ENCODE data around the gene ITPR1. TPM values are rescaled to one million over a fixed set of nuclear protein-coding genes. Genes with fewer than 3 reads are reported as not detected.
A peak's percentile ranks its signal among the peaks of the same experiment; 100 is the strongest.

ITPR1 gene
- total RNA-seq, 2 donors from 2014 or later, result 5.9 TPM

DNA sequence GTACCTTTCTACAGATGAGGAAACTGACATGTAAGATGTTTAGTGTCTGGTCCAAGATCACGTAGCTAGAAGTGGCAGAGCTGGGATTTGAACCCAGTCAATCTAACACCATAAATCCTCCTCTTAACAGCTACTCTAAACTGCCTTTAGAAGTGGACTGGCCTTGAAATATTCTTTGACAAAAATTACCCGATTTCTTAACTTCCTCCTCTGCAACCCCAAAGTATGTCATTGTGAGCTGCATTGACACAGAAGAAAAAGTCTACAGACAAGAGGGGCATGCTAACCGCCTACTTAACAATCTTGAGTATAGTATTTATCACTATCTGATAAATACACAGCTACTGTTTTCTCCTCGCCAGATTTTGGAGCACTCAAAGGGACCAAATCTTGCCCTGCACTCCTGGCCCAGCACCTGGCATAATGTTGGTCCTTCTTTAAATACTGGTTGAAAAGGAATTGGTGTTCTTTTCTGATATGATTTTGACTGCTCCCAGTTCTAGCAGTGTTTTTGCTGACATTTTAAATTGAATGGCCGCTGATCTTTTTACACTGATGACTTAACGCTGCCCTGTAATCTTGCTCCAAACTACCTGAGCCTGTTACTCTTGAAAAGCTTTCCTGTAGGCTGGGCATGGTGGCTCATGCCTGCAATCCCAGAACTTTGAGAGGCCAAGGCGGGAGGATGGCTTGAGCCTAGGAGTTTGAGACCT is 36.9 kb downstream of the ITPR1 start:
- no peak overlapping the region for H3K27ac Mint-ChIP-seq
- no peak overlapping the region for H3K4me3 Mint-ChIP-seq
- TF ChIP-seq, protein P1, sequence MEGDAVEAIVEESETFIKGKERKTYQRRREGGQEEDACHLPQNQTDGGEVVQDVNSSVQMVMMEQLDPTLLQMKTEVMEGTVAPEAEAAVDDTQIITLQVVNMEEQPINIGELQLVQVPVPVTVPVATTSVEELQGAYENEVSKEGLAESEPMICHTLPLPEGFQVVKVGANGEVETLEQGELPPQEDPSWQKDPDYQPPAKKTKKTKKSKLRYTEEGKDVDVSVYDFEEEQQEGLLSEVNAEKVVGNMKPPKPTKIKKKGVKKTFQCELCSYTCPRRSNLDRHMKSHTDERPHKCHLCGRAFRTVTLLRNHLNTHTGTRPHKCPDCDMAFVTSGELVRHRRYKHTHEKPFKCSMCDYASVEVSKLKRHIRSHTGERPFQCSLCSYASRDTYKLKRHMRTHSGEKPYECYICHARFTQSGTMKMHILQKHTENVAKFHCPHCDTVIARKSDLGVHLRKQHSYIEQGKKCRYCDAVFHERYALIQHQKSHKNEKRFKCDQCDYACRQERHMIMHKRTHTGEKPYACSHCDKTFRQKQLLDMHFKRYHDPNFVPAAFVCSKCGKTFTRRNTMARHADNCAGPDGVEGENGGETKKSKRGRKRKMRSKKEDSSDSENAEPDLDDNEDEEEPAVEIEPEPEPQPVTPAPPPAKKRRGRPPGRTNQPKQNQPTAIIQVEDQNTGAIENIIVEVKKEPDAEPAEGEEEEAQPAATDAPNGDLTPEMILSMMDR (conservative IDR thresholded peaks at IDR 0.05), result no peak
- H3K27ac ChIP-seq (ENCODE audit: low read depth, low read length), result no peak overlapping the region
- H3K4me1 Mint-ChIP-seq, result peaks cover 44% of the 10 kb centered on the region
- H3K36me3 ChIP-seq (ENCODE audit: control insufficient read depth, insufficient read depth, low read length), result no peaks in the 10 kb centered on the region
- H3K27me3 ChIP-seq (ENCODE audit: control insufficient read depth, insufficient read depth, low read length, poor library complexity, severe bottlenecking), result no peaks in the 10 kb centered on the region
- WGBS, 2 experiments (ENCODE audit: insufficient coverage in 1 of 2, insufficient read length in 1 of 2), result 90 to 95% methylated on average over 5 to 7 of the region's 7 CpGs
- H3K27me3 Mint-ChIP-seq (ENCODE audit: insufficient read depth), result no peaks in the 10 kb centered on the region
- no peak for DNase-seq
- peaks cover 10% of the 10 kb centered on the region for H3K4me1 ChIP-seq (ENCODE audit: control insufficient read depth, insufficient read depth, low read length)
- H3K9me3 ChIP-seq (ENCODE audit: control insufficient read depth, low read length), result no peaks in the 10 kb centered on the region
- no peaks in the 10 kb centered on the region for H3K9me3 Mint-ChIP-seq
- no peak overlapping the region for H3K4me3 ChIP-seq (ENCODE audit: low read length)
- H3K36me3 Mint-ChIP-seq (ENCODE audit: low read depth), result no peaks in the 10 kb centered on the region
- no peak overlapping the region for H3K9ac ChIP-seq (ENCODE audit: extremely low read depth, low read length, poor library complexity, severe bottlenecking)

GRCh38 chr3:4531478-4532025 is 38.4 kb downstream of the ITPR1 start:
- Histone ChIP-seq H3K27ac (ENCODE audit: low read depth, low read length) (no peak overlapping the region), H3K27me3 (ENCODE audit: control insufficient read depth, insufficient read depth, low read length, poor library complexity, severe bottlenecking) (no peaks in the 10 kb centered on the region), H3K4me1 (ENCODE audit: control insufficient read depth, insufficient read depth, low read length) (peaks cover 10% of the 10 kb centered on the region), H3K36me3 (ENCODE audit: control insufficient read depth, insufficient read depth, low read length) (no peaks in the 10 kb centered on the region), H3K9ac (ENCODE audit: extremely low read depth, low read length, poor library complexity, severe bottlenecking) (no peak overlapping the region), H3K4me3 (ENCODE audit: low read length) (no peak overlapping the region), H3K9me3 (ENCODE audit: control insufficient read depth, low read length) (no peaks in the 10 kb centered on the region)
- no peak overlapping the region for H3K27ac Mint-ChIP-seq
- H3K9me3 Mint-ChIP-seq, result no peaks in the 10 kb centered on the region
- DNase-seq, result peak; percentile 22
- no peak overlapping the region for H3K4me3 Mint-ChIP-seq
- H3K27me3 Mint-ChIP-seq (ENCODE audit: insufficient read depth), result no peaks in the 10 kb centered on the region
- TF ChIP-seq, protein P1 (conservative IDR thresholded peaks at IDR 0.05), result no peak
- H3K4me1 Mint-ChIP-seq, result peaks cover 33% of the 10 kb centered on the region
- no peaks in the 10 kb centered on the region for H3K36me3 Mint-ChIP-seq (ENCODE audit: low read depth)

DNA sequence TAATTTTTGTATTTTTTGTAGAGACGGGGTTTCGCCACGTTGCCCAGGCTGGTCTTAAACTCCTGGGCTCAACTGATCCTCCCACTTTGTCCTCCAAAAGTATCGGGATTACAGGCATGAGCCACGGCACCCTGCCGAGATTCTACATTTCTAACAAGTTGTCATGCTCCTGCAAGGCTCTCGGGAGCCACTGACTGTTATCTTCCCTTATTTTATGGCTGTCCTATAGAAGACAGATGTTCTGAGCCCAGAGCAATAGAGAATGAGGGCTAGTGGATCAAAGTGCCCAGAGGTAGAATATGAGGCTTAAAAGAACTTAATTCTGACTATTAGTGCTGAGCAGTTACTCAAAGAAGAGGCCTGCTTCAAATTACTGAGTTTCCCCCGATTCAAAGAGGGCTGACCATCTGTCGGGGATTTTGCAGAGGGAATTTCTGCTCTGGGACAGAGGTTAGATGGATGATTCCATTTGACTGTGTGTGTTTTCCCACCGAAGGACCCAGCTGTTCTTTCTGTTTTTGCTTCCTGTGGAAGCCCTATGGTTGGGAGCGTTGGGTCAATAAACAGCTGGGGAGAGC is 39.5 kb downstream of the ITPR1 start:
- TF ChIP-seq, protein P1 (conservative IDR thresholded peaks at IDR 0.05), result no peak
- no peaks in the 10 kb centered on the region for H3K27me3 ChIP-seq (ENCODE audit: control insufficient read depth, insufficient read depth, low read length, poor library complexity, severe bottlenecking)
- no peaks in the 10 kb centered on the region for H3K36me3 ChIP-seq (ENCODE audit: control insufficient read depth, insufficient read depth, low read length)
- Mint-ChIP-seq H3K27ac (no peak overlapping the region), H3K4me3 (no peak overlapping the region), H3K36me3 (ENCODE audit: low read depth) (no peaks in the 10 kb centered on the region), H3K27me3 (ENCODE audit: insufficient read depth) (no peaks in the 10 kb centered on the region), H3K4me1 (peaks cover 33% of the 10 kb centered on the region), H3K9me3 (peaks cover 4% of the 10 kb centered on the region)
- H3K9ac ChIP-seq (ENCODE audit: extremely low read depth, low read length, poor library complexity, severe bottlenecking), result no peak overlapping the region
- H3K4me1 ChIP-seq (ENCODE audit: control insufficient read depth, insufficient read depth, low read length), result peaks cover 10% of the 10 kb centered on the region
- 80 to 85% methylated on average over 9 to 11 of the region's 11 CpGs for WGBS, 2 experiments (ENCODE audit: insufficient coverage in 1 of 2, insufficient read length in 1 of 2)
- DNase-seq, result no peak
- no peak overlapping the region for H3K4me3 ChIP-seq (ENCODE audit: low read length)
- H3K27ac ChIP-seq (ENCODE audit: low read depth, low read length), result peak overlapping the region; percentile 12
- H3K9me3 ChIP-seq (ENCODE audit: control insufficient read depth, low read length), result peaks cover 5% of the 10 kb centered on the region
